ENCODE measurements around the gene TRERF1.

The TRERF1 gene

GRCh38 chr6:42297661-42298060, 154.1 kb downstream of the TRERF1 start:
- no peak for DNase-seq

GRCh38 chr6:42296614-42297013, 155.1 kb downstream of the TRERF1 start:
- no peak for DNase-seq

GRCh38 chr6:42295677-42296076, 156.0 kb downstream of the TRERF1 start:
- DNase-seq: no peak

GRCh38 chr6:42295181-42295580, 156.5 kb downstream of the TRERF1 start:
- DNase-seq: no peak

GRCh38 chr6:42294759-42295158, 157.0 kb downstream of the TRERF1 start:
- no peak for DNase-seq

GRCh38 chr6:42293386-42293977, 158.2 kb downstream of the TRERF1 start:
- DNase-seq: no peak

- DNase-seq: no peak
Measured at GRCh38 chr6:42292004-42292740, 159.6 kb downstream of the TRERF1 start.

- DNase-seq: no peak
Measured at GRCh38 chr6:42287756-42288155, 164.0 kb downstream of the TRERF1 start.

- DNase-seq: no peak
Measured at GRCh38 chr6:42281570-42281969, 170.2 kb downstream of the TRERF1 start.

- no peak for DNase-seq
Measured at GRCh38 chr6:42280966-42281533, 170.7 kb downstream of the TRERF1 start.

- no peak for DNase-seq
Measured at GRCh38 chr6:42279966-42280629, 171.6 kb downstream of the TRERF1 start.

GRCh38 chr6:42279144-42279781, 172.5 kb downstream of the TRERF1 start:
- no peak for DNase-seq

- no peak for DNase-seq
Measured at GRCh38 chr6:42278131-42278853, 173.4 kb downstream of the TRERF1 start.

GRCh38 chr6:42276034-42276890, 175.5 kb downstream of the TRERF1 start:
- no peak for DNase-seq

- no peak for DNase-seq
Measured at GRCh38 chr6:42275376-42276033, 176.2 kb downstream of the TRERF1 start.

GRCh38 chr6:42274898-42275297, 176.8 kb downstream of the TRERF1 start:
- no peak for DNase-seq

GRCh38 chr6:42271834-42272805, 179.6 kb downstream of the TRERF1 start:
- no peak for DNase-seq

GRCh38 chr6:42269974-42270510, 181.7 kb downstream of the TRERF1 start:
- no peak for DNase-seq

GRCh38 chr6:42269553-42269952, 182.2 kb downstream of the TRERF1 start:
- DNase-seq: no peak

- no peak for DNase-seq
Measured at GRCh38 chr6:42268835-42269204, 182.9 kb downstream of the TRERF1 start.
